Thyroid gland (tissue), 4 donors: ENCODE measurements around the gene UTS2R.

Experiments
- CTCF ChIP-seq, 6 experiments: fragments of 200-600 bp in 3 of 6; fragments of 450-650 bp in 3 of 6; sonication (generic) in 3 of 6; IDR thresholded peaks; one replicate each; pipeline ENCODE4 v1.5.1; 2016 to 2019; ENCODE audit warnings: antibody characterized with exemption in 6 of 6, mild to moderate bottlenecking in 2 of 6, inconsistent platforms in 1 of 6, moderate library complexity in 1 of 6
- POLR2A ChIP-seq, 2 donors: fragments of 450-650 bp; IDR thresholded peaks; one replicate each; pipeline ENCODE4 v1.6.1; 2017; ENCODE audit warnings: antibody characterized with exemption in 2 of 2, mild to moderate bottlenecking in 2 of 2, moderate library complexity in 1 of 2

- no peak for TF ChIP-seq CTCF (IDR thresholded peaks at IDR 0.05)
- no peak for TF ChIP-seq POLR2A (IDR thresholded peaks at IDR 0.05)
These were observed 42.5 kb upstream of the UTS2R start for GRCh38 chr17:82328994-82329507.
